GM12878 (cell line): ENCODE results near the gene ANO1. TPM values are rescaled to one million over a fixed set of nuclear protein-coding genes. Genes with fewer than 3 reads are reported as not detected.

Experiments used
- ATAC-seq: fragments of 200-7000 bp; cut with Tn5 transposase; 3 replicates; pipeline ENCODE4 v1.9.1; 2020; ENCODE audit warnings: mild to moderate bottlenecking, moderate library complexity
- BruUV-seq: library from RNA; stranded (reverse); fragments of 400-500 nt; replicated peaks from 2 replicates; lab custom pipeline; 2021; lab: Mats Ljungman, UMichigan
- CTCF ChIA-PET: fragments of 300-600 bp; sonication (Branson Sonifier 250); formaldehyde crosslinking; extraction: SDS; loops from one replicate; lab custom pipeline; 2021; ENCODE audit warnings: inconsistent platforms; lab: Yijun Ruan, JAX
- POLR2A ChIA-PET: fragments of 350-600 bp; formaldehyde crosslinking; extraction: SDS; loops from one replicate; lab custom pipeline; 2021; ENCODE audit warnings: inconsistent platforms; lab: Charles Lee
- RAD21 ChIA-PET: fragments of 300-600 bp; sonication (Branson Sonifier 250); formaldehyde crosslinking; loops from one replicate; lab custom pipeline; 2023; ENCODE audit warnings: antibody characterized with exemption; ENCODE audit not compliant: unreplicated experiment; lab: Charles Lee
- SMC1A ChIA-PET: fragments of 300-600 bp; sonication (Branson Sonifier 250); formaldehyde crosslinking; loops from one replicate; lab custom pipeline; 2023; ENCODE audit not compliant: unreplicated experiment, uncharacterized antibody; lab: Charles Lee
- DNase-seq: peaks from one replicate; pipeline ENCODE4 v3.0.0-alpha.2; 2011; ENCODE audit warnings: low read depth, low spot score
- FAIRE-seq: peaks from 3 replicates; lab custom pipeline; 2011; peaks lifted over from hg19 to GRCh38; lab: Jason Lieb, UNC
- H2AFZ ChIP-seq: 2 replicates; pipeline ENCODE4 v1.6.0; 2011; ENCODE audit warnings: low read depth, low read length, control low read depth; ENCODE audit not compliant: control insufficient read depth
- H3K27ac ChIP-seq: 2 replicates; pipeline ENCODE4 v1.5.1; 2011; ENCODE audit warnings: control low read depth; ENCODE audit not compliant: control insufficient read depth, insufficient read depth
- H3K27me3 ChIP-seq, 2 experiments: replicated peaks in 1 of 2; 2 replicates each; pipeline versions ENCODE4 v1.6.0 to v1.6.1; 2011; ENCODE audit warnings: low read length in 1 of 2; ENCODE audit not compliant: control insufficient read depth in 2 of 2, insufficient read depth in 2 of 2
- H3K36me3 ChIP-seq, 2 experiments: 2 replicates each; pipeline ENCODE4 v1.5.1; 2011; ENCODE audit warnings: low read length in 1 of 2; ENCODE audit not compliant: control insufficient read depth in 2 of 2, insufficient read depth in 2 of 2
- H3K4me1 ChIP-seq: 2 replicates; pipeline ENCODE4 v1.6.1; 2011; ENCODE audit warnings: mild to moderate bottlenecking, low read length, moderate library complexity, mixed read lengths; ENCODE audit not compliant: control insufficient read depth, insufficient read depth
- H3K4me2 ChIP-seq: 2 replicates; pipeline ENCODE4 v1.6.0; 2011; ENCODE audit warnings: control low read depth; ENCODE audit not compliant: control insufficient read depth, insufficient read depth
- H3K4me3 ChIP-seq: fragments of 200-600 bp; sonication (generic); 2 replicates; pipeline ENCODE4 v1.5.1; 2016
- H3K79me2 ChIP-seq: 2 replicates; pipeline ENCODE4 v1.6.0; 2011; ENCODE audit warnings: low read length; ENCODE audit not compliant: control insufficient read depth, insufficient read depth
- H3K9ac ChIP-seq: 2 replicates; pipeline ENCODE4 v1.8.0; 2011; ENCODE audit warnings: low read length, control low read depth, mixed read lengths; ENCODE audit not compliant: control insufficient read depth, insufficient read depth
- H3K9me3 ChIP-seq: replicated peaks from 3 replicates; pipeline ENCODE4 v1.5.1; 2011; ENCODE audit warnings: mild to moderate bottlenecking, low read length; ENCODE audit not compliant: control insufficient read depth, insufficient read depth
- H4K20me1 ChIP-seq: 2 replicates; pipeline ENCODE4 v1.6.0; 2011; ENCODE audit not compliant: control insufficient read depth, insufficient read depth
- E2F8 ChIP-seq: fragments of 450-650 bp; IDR thresholded peaks from 2 replicates; pipeline ENCODE4 v1.6.1; 2018; ENCODE audit warnings: mild to moderate bottlenecking, low read depth, moderate library complexity; ENCODE audit not compliant: partially characterized antibody
- MEF2B ChIP-seq: fragments of 450-650 bp; IDR thresholded peaks from 2 replicates; pipeline ENCODE4 v1.6.1; 2018; ENCODE audit warnings: mild to moderate bottlenecking, moderate library complexity; ENCODE audit not compliant: partially characterized antibody, poor library complexity, severe bottlenecking
- POU2F2 ChIP-seq: IDR thresholded peaks from 3 replicates; pipeline ENCODE4 v1.6.1; 2011; ENCODE audit warnings: low read depth, mild to moderate bottlenecking, low read length, borderline replicate concordance
- SPI1 ChIP-seq: IDR thresholded peaks from 2 replicates; pipeline ENCODE4 v1.6.1; 2011; ENCODE audit warnings: low read depth, mild to moderate bottlenecking, low read length, moderate library complexity, borderline replicate concordance; ENCODE audit not compliant: insufficient read depth
- WGBS: methylation state at CpG from one replicate; pipeline ENCODE4 v1.1.6; 2016; ENCODE audit warnings: low lambda C conversion rate; ENCODE audit not compliant: insufficient replicate concordance, insufficient coverage; ENCODE audit errors: missing lambda C conversion rate; 5-methylcytosine and 5-hydroxymethylcytosine counted together
- in situ Hi-C: fragments of 300-500 bp; cut with MboI; formaldehyde crosslinking; loops from 9 replicates; pipeline ENCODE4 v1.14.3; 2018; ENCODE audit warnings: mixed read lengths
- intact Hi-C: fragments of 100-400 bp; cut with micrococcal nuclease; formaldehyde crosslinking; loops from one replicate; pipeline ENCODE4 v1.14.2; 2022; ENCODE audit not compliant: unreplicated experiment
- polyA plus RNA-seq, 11 experiments: library from polyadenylated mRNA; depleted of rRNA in 4 of 11; unstranded in 6 of 11; stranded (reverse) in 5 of 11; fragments of >200 nt; fragmentation: Nextera tagmentation in 4 of 11; fragmentation: Illumina TruSeq in 1 of 11; extraction: Ambion mirVana in 4 of 11; extraction: Trizol in 1 of 11; gene quantifications; 1 replicate in 1 of 11; 2 replicates in 10 of 11; pipeline versions ENCODE4 v1.2.1 to v1.2.3, GENCODE V29; 2011 to 2016; ENCODE audit warnings: inconsistent platforms in 2 of 11, missing spikeins in 2 of 11, low read depth in 1 of 11
- total RNA-seq, 4 experiments: library from RNA; depleted of rRNA in 3 of 4; stranded (reverse); fragments of >200 nt in 3 of 4; fragmentation: Illumina TruSeq in 1 of 4; extraction: Trizol in 1 of 4; gene quantifications; 2 replicates each; pipeline versions ENCODE4 v1.2.1 to v1.2.3, GENCODE V29; 2013 to 2021
- TF ChIP-seq, protein P1 (sequence below): IDR thresholded peaks from 2 replicates; pipeline ENCODE4 v1.6.1; 2011; ENCODE audit warnings: low read depth, low read length, improper control_type of control experiment, borderline replicate concordance

The ANO1 gene
- total and polyA plus RNA-seq, 10 of the 15 experiments (the other 5 are each of a cell fraction or from before 2014, with no cell fraction given) = 0.01 to 0.38 (median 0.06) TPM; not detected in 7

DNA sequence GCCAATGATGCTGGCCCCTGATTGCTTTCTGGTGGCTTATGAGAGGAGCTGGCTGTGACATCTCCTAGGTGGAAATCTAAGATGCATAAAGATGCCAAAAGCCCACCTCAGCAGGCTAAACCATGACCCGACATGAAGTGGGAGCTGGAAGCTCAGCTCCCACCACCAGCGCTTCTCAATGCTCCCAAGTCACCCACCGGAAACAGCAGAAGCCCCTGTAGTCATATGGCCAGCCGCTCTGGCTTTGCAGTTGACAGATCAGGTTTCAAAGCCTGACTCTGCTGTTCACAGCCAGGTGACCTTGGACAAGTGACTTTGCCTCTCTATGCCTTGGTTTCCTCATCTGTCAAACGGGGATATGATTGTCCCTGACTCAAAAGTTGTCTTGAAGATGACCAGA lies 29.1 kb upstream of the ANO1 start:
- no peak overlapping the region for H3K4me2 ChIP-seq
- DNase-seq (no peak), FAIRE-seq (no peak), ATAC-seq (no peak)
- CTCF ChIA-PET = no interaction called here
- in situ Hi-C loops = no loop called here
- TF ChIP-seq, protein P1, sequence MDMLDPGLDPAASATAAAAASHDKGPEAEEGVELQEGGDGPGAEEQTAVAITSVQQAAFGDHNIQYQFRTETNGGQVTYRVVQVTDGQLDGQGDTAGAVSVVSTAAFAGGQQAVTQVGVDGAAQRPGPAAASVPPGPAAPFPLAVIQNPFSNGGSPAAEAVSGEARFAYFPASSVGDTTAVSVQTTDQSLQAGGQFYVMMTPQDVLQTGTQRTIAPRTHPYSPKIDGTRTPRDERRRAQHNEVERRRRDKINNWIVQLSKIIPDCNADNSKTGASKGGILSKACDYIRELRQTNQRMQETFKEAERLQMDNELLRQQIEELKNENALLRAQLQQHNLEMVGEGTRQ = no peak
- TF ChIP-seq E2F8 (no peak), SPI1 (no peak), POU2F2 (no peak), MEF2B (no peak)
- H3K4me3 ChIP-seq = no peak overlapping the region
- H4K20me1 ChIP-seq = no peaks in the 10 kb centered on the region
- H3K27me3 ChIP-seq = peaks cover 0 to 4% of the 10 kb centered on the region in 2 experiments; a peak in 1 of 4 replicates
- H3K9ac ChIP-seq = no peak overlapping the region
- RAD21 ChIA-PET = no interaction called here
- intact Hi-C loops = no loop called here
- no peaks in the 10 kb centered on the region for H3K36me3 ChIP-seq
- POLR2A ChIA-PET = no interaction called here
- H2AFZ ChIP-seq = no peak overlapping the region
- no peak overlapping the region for H3K27ac ChIP-seq
- no TSS peak for BruUV-seq
- H3K4me1 ChIP-seq = no peaks in the 10 kb centered on the region
- H3K9me3 ChIP-seq = no peaks in the 10 kb centered on the region
- 22% methylated on average over 5 of the region's 5 CpGs for WGBS
- no peaks in the 10 kb centered on the region for H3K79me2 ChIP-seq
- SMC1A ChIA-PET = no interaction called here
